HG02798 (cell line): Measurements from ENCODE around the gene MRPS27.

Experiments
- ATAC-seq: cut with Tn5 transposase; IDR thresholded peaks from one replicate; pipeline ENCODE4 v1.9.1; 2021; ENCODE audit warnings: mild to moderate bottlenecking; ENCODE audit not compliant: unreplicated experiment, poor library complexity

Gene MRPS27

GRCh38 chr5:72267685-72268084 lies 52.4 kb downstream of the MRPS27 start:
- no peak for ATAC-seq

DNA sequence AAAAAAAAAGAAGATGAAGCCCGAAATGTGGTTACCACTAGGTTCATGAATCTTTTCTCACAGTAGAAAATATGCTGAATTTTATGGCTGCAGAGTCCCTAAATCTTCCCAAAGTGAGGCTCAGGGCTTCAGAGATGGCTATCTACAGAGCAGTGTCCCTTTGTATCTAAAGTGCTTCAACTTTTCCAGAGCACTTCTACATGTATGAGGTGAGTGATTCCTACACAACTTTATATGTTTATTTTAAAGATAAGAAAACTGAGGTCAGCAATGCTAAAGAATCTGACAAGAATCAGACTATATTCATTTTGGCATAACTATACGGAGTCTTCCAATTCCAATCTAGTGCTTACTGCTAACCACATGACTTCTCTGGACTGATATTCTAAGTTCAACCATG lies 53.2 kb downstream of the MRPS27 start:
- ATAC-seq, result no peak

DNA sequence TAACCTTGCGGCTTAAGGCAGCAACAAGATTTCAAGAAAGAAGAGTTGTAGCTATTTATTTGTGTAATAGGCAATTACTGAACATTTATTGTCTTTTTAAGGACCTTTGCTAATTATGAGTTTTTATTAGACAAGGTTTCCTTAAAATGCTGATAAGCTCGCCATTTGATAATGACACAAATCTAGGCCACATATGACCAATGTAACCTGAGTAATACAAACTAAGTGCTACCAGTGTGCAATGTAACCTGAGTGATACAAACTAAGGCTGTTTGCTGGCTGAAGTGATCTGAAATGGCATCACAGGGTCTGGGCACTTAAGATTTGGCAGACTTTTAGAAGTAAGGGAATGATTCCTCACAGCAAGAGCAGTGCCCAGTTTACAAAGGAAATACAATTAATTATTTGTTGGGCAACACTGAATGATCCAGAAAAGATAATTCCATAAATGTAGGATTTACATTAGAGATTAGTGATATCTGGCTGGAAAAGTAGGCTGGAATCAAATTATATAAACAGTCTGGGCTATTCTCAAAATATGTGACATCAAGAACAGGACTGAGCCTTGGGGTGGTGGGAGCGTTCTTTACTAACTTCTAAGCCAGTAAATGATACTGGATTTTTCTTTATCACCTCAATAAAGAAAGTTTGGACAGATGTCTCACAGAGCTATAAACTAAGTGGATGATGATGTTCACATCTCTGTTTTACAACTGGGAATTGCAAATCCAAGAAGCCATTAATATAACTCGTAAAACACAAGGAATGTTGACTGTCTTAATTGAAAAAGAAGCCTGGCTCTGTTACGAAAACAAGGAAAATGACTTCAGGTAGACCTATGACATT lies 54.8 kb downstream of the MRPS27 start:
- no peak for ATAC-seq

GRCh38 chr5:72256536-72256935 lies 63.5 kb downstream of the MRPS27 start:
- no peak for ATAC-seq

GRCh38 chr5:72255670-72256069 lies 64.4 kb downstream of the MRPS27 start:
- ATAC-seq, result no peak

DNA sequence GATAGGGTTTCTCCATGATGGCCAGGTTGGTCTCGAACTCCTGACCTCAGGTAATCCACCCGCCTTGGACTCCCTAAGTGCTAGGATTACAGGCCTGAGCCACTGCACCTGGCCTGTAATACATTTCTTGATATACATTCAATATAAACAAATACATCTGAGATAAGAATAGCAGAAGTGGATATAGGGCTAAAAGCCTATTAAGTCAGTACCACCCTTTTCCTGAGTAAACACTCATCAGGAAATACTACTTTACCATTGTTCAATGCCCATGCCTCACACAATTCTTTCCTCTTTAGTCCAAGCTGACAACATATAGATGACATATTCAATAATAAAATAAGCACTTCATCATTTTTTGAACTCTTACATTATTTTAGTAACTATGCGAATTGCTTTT lies 64.8 kb downstream of the MRPS27 start:
- ATAC-seq, result no peak

GRCh38 chr5:72252574-72253155 lies 67.4 kb downstream of the MRPS27 start:
- no peak for ATAC-seq

GRCh38 chr5:72252008-72252407 lies 68.0 kb downstream of the MRPS27 start:
- ATAC-seq, result no peak

DNA sequence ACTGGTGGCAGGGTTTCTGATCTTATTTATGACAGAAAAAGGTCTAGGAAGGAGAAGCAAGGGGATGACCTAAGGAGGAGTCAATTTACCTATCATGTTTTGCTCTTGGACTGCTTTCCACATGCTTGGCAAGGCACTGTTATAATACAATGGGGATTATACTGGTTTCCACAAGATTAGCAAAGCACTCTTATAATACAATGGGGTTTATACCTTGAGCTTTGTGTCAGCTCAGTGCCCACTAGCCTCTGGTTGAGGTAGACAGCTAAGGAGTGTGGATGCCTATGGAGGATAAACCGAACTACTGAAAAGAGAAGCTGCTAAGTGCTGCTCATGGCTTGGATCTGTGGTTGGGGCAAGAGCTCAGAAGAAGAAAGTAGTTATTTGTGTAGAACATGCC lies 68.7 kb downstream of the MRPS27 start:
- ATAC-seq, result no peak

DNA sequence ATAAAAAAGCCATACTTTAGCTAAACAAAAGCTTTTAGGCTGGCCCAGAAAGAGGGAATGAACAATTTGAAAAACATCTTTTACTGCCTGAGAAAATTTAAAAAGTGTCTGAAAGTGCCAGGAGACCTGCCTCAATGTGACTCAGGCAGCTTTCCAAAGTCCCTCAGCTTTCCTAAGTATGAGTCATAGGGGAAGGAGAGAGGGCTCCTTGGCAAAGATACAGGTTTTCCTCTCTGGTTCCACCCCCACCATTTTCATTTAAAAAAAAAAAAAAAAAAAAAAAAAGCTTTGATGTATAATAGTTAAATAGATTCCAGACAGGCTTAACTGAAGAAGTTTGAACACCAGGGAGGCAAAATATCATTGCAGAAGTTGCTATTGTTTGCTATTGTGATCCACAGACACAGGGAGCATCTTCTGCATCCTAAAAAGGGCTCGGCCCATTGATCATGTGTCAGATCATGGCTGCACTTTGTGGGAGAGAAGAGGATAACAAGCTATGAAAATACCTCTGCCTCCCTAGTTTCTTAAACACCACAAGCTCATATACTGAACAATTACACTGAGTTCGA lies 71.5 kb downstream of the MRPS27 start:
- ATAC-seq, result no peak

- ATAC-seq, result no peak
These were observed 73.0 kb downstream of the MRPS27 start for GRCh38 chr5:72246954-72247442.

DNA sequence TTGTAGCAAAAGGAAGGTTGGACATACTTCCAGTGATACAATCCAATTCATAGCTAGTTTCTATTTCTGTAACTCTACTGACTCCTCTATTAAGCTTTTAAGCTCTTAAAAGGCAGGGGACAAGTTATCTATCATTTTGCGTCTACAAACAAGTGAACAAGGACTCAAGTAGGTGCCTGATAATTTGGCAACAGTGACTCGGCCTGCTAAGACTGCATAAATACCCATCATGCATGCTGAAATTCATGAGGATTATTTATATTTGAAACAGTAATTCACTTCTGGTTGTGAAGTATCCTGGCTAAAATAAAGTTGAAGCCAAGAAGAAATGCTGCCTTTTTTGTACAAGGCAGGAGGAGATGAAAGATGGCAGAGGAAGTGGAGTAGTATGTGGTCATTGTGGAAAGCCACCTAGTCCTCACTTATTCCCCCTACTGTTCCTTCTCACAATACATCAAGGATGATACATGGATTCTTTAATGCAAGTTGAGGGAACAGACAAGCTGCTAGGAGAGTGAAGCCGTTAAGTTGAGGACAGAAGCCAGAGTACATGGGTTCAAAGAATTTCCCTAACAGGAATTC lies 74.0 kb downstream of the MRPS27 start:
- ATAC-seq, result no peak

DNA sequence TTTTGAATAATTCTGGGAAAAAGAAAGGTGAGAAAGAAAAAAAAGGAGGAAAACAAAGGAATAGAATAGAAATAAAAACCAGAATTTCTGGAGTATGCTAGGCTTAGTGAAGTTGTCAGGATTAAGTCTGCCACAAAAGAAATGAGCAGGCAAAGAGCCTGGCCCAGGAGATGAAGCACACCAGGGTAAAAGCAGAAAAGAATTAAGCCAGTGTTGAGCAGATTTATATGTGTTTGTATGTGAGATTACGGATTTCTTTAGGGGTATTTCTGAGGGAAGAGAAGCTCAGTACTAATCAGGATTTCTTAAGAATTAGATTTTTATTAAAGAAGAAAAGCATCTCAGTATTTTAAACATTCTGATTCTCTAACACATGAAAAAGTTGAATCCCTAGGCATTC lies 74.5 kb downstream of the MRPS27 start:
- ATAC-seq, result no peak

DNA sequence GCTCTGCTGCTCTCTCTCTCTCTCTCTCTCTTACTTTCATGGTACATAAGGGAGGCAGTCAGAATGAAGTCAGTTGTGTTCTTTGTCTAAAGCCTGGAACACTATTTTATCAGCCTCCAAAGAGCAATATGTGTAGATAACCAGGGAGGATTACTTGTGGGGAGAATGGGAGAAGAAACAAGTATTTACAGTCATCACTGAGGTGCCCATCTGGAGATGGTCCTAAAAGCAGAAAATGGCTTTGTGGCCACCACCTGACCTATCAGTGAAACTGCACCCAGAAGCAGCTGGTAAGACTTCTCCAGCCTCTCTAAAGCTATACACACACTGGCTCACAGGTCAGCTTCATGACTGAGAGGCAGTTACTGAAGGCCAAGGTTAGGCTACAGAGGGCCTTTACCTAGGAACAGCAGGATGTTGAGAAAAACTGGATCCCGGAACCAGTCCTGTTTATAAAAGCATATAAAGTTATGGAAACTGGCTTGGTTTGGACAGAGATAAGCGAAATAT lies 75.1 kb downstream of the MRPS27 start:
- peak; percentile 85 for ATAC-seq

DNA sequence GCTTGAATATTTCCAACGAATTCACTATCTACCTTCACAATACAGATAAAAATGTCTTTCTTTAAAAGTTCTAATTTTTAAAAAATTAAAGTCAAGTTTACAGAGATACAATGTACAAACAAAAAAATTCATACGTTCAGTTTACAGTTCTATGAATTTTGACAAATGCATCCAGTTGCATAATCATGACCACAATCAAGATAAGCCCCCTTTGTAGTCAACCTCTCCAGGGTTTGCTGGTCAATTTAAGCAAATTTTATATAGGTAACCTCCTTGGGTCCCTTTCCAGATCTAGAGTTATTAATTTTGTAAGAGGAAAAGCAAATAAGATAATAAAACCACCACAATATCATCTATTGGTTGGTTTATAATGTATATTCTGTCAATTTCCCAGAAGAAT lies 76.3 kb downstream of the MRPS27 start:
- no peak for ATAC-seq

DNA sequence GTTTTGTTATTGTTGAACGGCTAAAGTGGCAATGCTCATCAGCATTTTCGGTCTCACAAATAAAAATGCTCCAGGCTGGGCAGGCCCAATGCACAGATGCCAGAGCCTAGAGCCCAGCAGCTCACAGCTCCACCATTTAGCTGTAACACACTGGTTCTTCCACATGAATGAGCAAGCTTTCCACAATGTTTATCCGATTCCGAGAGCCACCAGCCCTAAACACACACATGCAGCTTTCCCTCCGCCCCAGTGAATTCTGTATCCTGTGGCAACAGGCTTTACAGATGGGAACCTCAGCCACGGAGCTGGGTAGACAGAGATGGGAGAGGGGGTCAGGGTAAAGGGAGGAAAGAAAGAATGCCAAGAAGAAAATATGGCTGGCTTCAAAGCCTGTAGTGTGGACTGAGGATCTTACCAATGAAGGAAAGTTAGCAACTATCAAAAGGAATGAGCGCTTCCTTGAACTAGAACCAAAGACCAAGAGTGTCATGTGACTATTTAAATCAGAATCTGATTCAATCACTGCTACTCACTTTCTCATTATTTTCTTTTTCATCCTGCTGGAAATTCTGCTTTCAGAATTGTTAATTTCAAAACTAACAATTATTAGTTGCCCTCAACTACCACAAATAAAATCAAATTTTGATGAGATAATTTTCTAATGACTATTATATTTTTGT lies 77.1 kb downstream of the MRPS27 start:
- no peak for ATAC-seq

DNA sequence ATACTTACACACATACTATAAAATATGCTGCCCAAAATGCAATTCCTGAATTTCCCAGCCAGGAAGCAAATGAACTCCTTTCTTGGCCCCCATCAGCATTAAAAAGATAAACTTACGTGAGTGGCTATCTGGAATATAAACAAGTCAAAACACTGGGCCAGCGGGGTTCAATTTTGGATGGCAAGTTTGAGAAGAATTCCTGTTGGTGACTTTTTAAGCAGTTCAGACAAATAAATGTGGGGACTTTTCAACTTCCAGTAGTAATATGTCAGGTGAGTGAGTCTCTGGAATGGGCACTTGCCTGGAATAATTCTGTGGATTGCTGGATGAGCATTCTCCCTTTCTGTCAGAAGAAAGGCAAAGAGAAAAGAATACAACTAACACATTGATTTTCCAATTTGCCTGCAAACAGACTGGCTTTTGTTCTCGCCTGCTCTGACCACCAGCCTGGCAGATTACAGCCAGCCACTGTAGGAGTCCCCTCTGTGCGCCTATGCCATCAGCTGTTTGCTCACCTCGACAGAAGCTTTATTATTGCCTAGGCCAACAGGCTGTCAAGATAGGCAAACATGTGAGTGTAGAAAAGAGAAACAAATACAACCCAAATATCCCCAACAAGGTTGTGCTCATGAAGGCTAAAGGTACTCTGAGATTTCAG lies 78.6 kb downstream of the MRPS27 start:
- ATAC-seq, result no peak

GRCh38 chr5:72238712-72239445 lies 81.2 kb downstream of the MRPS27 start:
- ATAC-seq, result no peak

DNA sequence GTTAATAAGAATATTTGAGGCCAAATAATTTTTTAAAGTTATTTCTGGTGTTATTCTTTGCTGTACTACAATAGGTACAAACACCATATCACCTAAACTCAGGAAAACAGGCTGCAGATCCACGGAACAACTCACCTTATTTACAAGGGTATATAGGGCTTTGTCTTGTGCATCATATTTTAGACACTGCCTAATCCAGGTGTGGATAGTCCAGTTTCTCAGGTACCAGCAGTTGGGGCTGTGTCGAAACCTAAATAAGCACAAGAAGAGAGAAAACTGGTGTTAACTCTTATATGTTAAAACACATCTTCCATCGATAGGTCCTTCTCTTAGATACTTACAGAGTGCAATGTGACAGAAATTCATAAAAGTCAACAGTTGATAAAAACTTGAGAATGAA lies 82.2 kb downstream of the MRPS27 start:
- no peak for ATAC-seq
